ENCODE data around the gene XCL1.
"Not testable (repeated sequence)": the region's sequence is repeated elsewhere in the genome, so short reads cannot be mapped to it uniquely, and the experiment has no call there.

XCL1 gene

GRCh38 chr1:168591641-168592250, 15.3 kb downstream of the XCL1 start:
- DNase-seq (ENCODE audit: extremely low spot score) = no peak
- CTCF ChIA-PET = interaction anchor here (1.3 kb wide), 1 partner anchor 9 kb away, joined by 3 read pairs; no protein-coding TSS in a partner anchor
- POLR2A ChIA-PET = no interaction called here
- TF ChIP-seq ARNT (IDR thresholded peaks at IDR 0.05) (no peak), CTBP1 (IDR thresholded peaks at IDR 0.05; ENCODE audit: borderline replicate concordance) (no peak), SP1 (IDR thresholded peaks at IDR 0.05) (no peak), L3MBTL2 (conservative IDR thresholded peaks at IDR 0.05) (no peak), LEF1 (IDR thresholded peaks at IDR 0.05; ENCODE audit: borderline replicate concordance) (no peak), ELF4 (IDR thresholded peaks at IDR 0.05) (no peak)

GRCh38 chr1:168595403-168595802, 19.0 kb downstream of the XCL1 start:
- CTCF ChIA-PET; DNase-seq (ENCODE audit: extremely low spot score); POLR2A ChIA-PET: not testable (repeated sequence)

GRCh38 chr1:168598125-168598524, 21.7 kb downstream of the XCL1 start:
- ChIA-PET CTCF (no interaction called here), POLR2A (no interaction called here)
- DNase-seq (ENCODE audit: extremely low spot score) = no peak
- TF ChIP-seq HDGF (IDR thresholded peaks at IDR 0.05; ENCODE audit: borderline replicate concordance) = no peak
- no peak for TF ChIP-seq CTBP1 (IDR thresholded peaks at IDR 0.05; ENCODE audit: borderline replicate concordance)
- TF ChIP-seq L3MBTL2 (conservative IDR thresholded peaks at IDR 0.05) = no peak
- TF ChIP-seq FOXK2 (IDR thresholded peaks at IDR 0.05) = no peak

GRCh38 chr1:168598892-168599291, 22.5 kb downstream of the XCL1 start:
- TF ChIP-seq TARDBP (IDR thresholded peaks at IDR 0.05) (no peak), ZNF384 (IDR thresholded peaks at IDR 0.05) (no peak), FOXK2 (IDR thresholded peaks at IDR 0.05) (no peak), ARNT (IDR thresholded peaks at IDR 0.05) (no peak), PKNOX1 (IDR thresholded peaks at IDR 0.05) (no peak)
- ChIA-PET POLR2A (no interaction called here), CTCF (interaction anchor here (1.9 kb wide), 1 partner anchor 159 kb away, joined by 5 read pairs; no protein-coding TSS in a partner anchor)
- no peak for DNase-seq (ENCODE audit: extremely low spot score)

- DNase-seq (ENCODE audit: extremely low spot score) = no peak
- CTCF ChIA-PET = interaction anchor here (0.6 to 1.9 kb wide), 2 partner anchors 160 to 360 kb away, joined by 5 read pairs; no protein-coding TSS in a partner anchor
- POLR2A ChIA-PET = no interaction called here
- TF ChIP-seq SUZ12 (IDR thresholded peaks at IDR 0.05) (no peak), ZNF384 (IDR thresholded peaks at IDR 0.05) (no peak), LEF1 (IDR thresholded peaks at IDR 0.05; ENCODE audit: borderline replicate concordance) (no peak), BHLHE40 (IDR thresholded peaks at IDR 0.05; ENCODE audit: borderline replicate concordance) (no peak), FOXA1 (IDR thresholded peaks at IDR 0.05) (no peak), FOXK2 (IDR thresholded peaks at IDR 0.05) (no peak), SP1 (IDR thresholded peaks at IDR 0.05) (no peak), CTBP1 (IDR thresholded peaks at IDR 0.05; ENCODE audit: borderline replicate concordance) (no peak), L3MBTL2 (conservative IDR thresholded peaks at IDR 0.05) (no peak), NFRKB (IDR thresholded peaks at IDR 0.05) (no peak), FOXM1 (IDR thresholded peaks at IDR 0.05; ENCODE audit: borderline replicate concordance) (no peak), ARNT (IDR thresholded peaks at IDR 0.05) (no peak), HDGF (IDR thresholded peaks at IDR 0.05; ENCODE audit: borderline replicate concordance) (no peak), PKNOX1 (IDR thresholded peaks at IDR 0.05) (no peak), ELF4 (IDR thresholded peaks at IDR 0.05) (no peak), TARDBP (IDR thresholded peaks at IDR 0.05) (no peak)
These were observed 23.2 kb downstream of the XCL1 start for GRCh38 chr1:168599641-168600040.

- no peak for DNase-seq (ENCODE audit: extremely low spot score)
- no peak for TF ChIP-seq TARDBP (IDR thresholded peaks at IDR 0.05)
- no peak for TF ChIP-seq FOXA1 (IDR thresholded peaks at IDR 0.05)
- TF ChIP-seq FOXK2 (IDR thresholded peaks at IDR 0.05) = no peak
- TF ChIP-seq FOXM1 (IDR thresholded peaks at IDR 0.05; ENCODE audit: borderline replicate concordance) = no peak
- no peak for TF ChIP-seq BHLHE40 (IDR thresholded peaks at IDR 0.05; ENCODE audit: borderline replicate concordance)
- TF ChIP-seq ELF4 (IDR thresholded peaks at IDR 0.05) = no peak
- no peak for TF ChIP-seq PKNOX1 (IDR thresholded peaks at IDR 0.05)
- no peak for TF ChIP-seq L3MBTL2 (conservative IDR thresholded peaks at IDR 0.05)
- no peak for TF ChIP-seq SUZ12 (IDR thresholded peaks at IDR 0.05)
- TF ChIP-seq ARNT (IDR thresholded peaks at IDR 0.05) = no peak
- no peak for TF ChIP-seq LEF1 (IDR thresholded peaks at IDR 0.05; ENCODE audit: borderline replicate concordance)
- no peak for TF ChIP-seq ZNF384 (IDR thresholded peaks at IDR 0.05)
- no peak for TF ChIP-seq NFRKB (IDR thresholded peaks at IDR 0.05)
- TF ChIP-seq CTBP1 (IDR thresholded peaks at IDR 0.05; ENCODE audit: borderline replicate concordance) = no peak
- TF ChIP-seq SP1 (IDR thresholded peaks at IDR 0.05) = no peak
- TF ChIP-seq HDGF (IDR thresholded peaks at IDR 0.05; ENCODE audit: borderline replicate concordance) = no peak
- ChIA-PET CTCF (interaction anchor here (0.6 to 1.9 kb wide), 3 partner anchors 161 to 506 kb away, joined by 4 to 5 read pairs (median 4); no protein-coding TSS in a partner anchor), POLR2A (no interaction called here)
These were observed 24.6 kb downstream of the XCL1 start for GRCh38 chr1:168601051-168601450.

Data from HEK293T (cell line).